H1 (cell line): ENCODE data around the gene GEMIN7. TPM values are rescaled to one million over a fixed set of nuclear protein-coding genes. Genes with fewer than 3 reads are reported as not detected.

Experiments used
- CTCF ChIA-PET: fragments of 300-600 bp; sonication (Branson Sonifier 250); formaldehyde crosslinking; loops from one replicate; lab custom pipeline; 2021; ENCODE audit not compliant: partially characterized antibody; lab: Charles Lee
- POLR2A ChIA-PET: fragments of 300-600 bp; sonication (Branson Sonifier 250); formaldehyde crosslinking; loops from one replicate; lab custom pipeline; 2021; ENCODE audit warnings: inconsistent platforms; ENCODE audit not compliant: partially characterized antibody; lab: Charles Lee
- DNase-seq, 2 experiments: peaks; one replicate each; pipeline versions ENCODE4 v3.0.0 to v3.0.0-alpha.2; 2010 to 2022; ENCODE audit warnings: low spot score in 2 of 2, low read depth in 1 of 2, mixed read lengths in 1 of 2
- FAIRE-seq: peaks from 2 replicates; lab custom pipeline; 2011; peaks lifted over from hg19 to GRCh38; lab: Jason Lieb, UNC
- H2AFZ ChIP-seq: 2 replicates; pipeline ENCODE4 v1.8.1; 2012; ENCODE audit warnings: low read length, inconsistent platforms
- H2AK5ac ChIP-seq: 2 replicates; pipeline ENCODE4 v1.6.1; 2013; ENCODE audit warnings: low read depth, low read length
- H2BK120ac ChIP-seq: replicated peaks from 2 replicates; pipeline ENCODE3; 2013; ENCODE audit warnings: low read depth, low read length, inconsistent platforms
- H2BK12ac ChIP-seq: 2 replicates; pipeline ENCODE4 v1.6.1; 2013; ENCODE audit warnings: low read depth, low read length
- H2BK15ac ChIP-seq: 2 replicates; pipeline ENCODE4 v1.6.1; 2013; ENCODE audit warnings: low read length
- H2BK20ac ChIP-seq: 2 replicates; pipeline ENCODE4 v1.6.1; 2013; ENCODE audit warnings: low read length
- H2BK5ac ChIP-seq: 2 replicates; pipeline ENCODE4 v1.6.1; 2013; ENCODE audit warnings: low read depth, low read length
- H3K14ac ChIP-seq: 2 replicates; pipeline ENCODE4 v1.6.1; 2013; ENCODE audit warnings: inconsistent platforms; ENCODE audit not compliant: insufficient read length
- H3K18ac ChIP-seq: 2 replicates; pipeline ENCODE4 v1.6.1; 2013; ENCODE audit warnings: low read length; ENCODE audit errors: extremely low read depth
- H3K23ac ChIP-seq: 2 replicates; pipeline ENCODE4 v1.6.1; 2013; ENCODE audit warnings: inconsistent platforms; ENCODE audit not compliant: insufficient read length
- H3K23me2 ChIP-seq: 2 replicates; pipeline ENCODE4 v1.6.1; 2013; ENCODE audit warnings: low read depth, low read length
- H3K27ac ChIP-seq: 2 replicates; pipeline ENCODE4 v1.6.1; 2011; ENCODE audit warnings: low read depth, low read length, inconsistent platforms
- H3K27me3 ChIP-seq, 4 experiments: replicated peaks in 1 of 4; 1 replicate in 1 of 4; 2 replicates in 3 of 4; pipeline versions ENCODE4 v1.6.1 to v1.8.1; 2011 to 2013; ENCODE audit warnings: low read length in 3 of 4, mild to moderate bottlenecking in 3 of 4, inconsistent platforms in 2 of 4, mixed read lengths in 2 of 4, moderate library complexity in 1 of 4; ENCODE audit not compliant: control insufficient read depth in 3 of 4, insufficient read depth in 3 of 4; ENCODE audit errors: extremely low read depth in 1 of 4
- H3K36me3 ChIP-seq, 4 experiments: 2 replicates each; pipeline versions ENCODE4 v1.6.1 to v1.8.1; 2011 to 2013; ENCODE audit warnings: mild to moderate bottlenecking in 4 of 4, low read length in 3 of 4, moderate library complexity in 2 of 4, control low read depth in 1 of 4, inconsistent platforms in 1 of 4; ENCODE audit not compliant: insufficient read depth in 4 of 4, control insufficient read depth in 2 of 4
- H3K4ac ChIP-seq: replicated peaks from 2 replicates; pipeline ENCODE3; 2013; ENCODE audit warnings: low read length, low read depth, mixed read lengths, inconsistent platforms; ENCODE audit not compliant: insufficient read length
- H3K4me1 ChIP-seq, 4 experiments: replicated peaks in 1 of 4; 1 replicate in 1 of 4; 2 replicates in 3 of 4; pipeline versions ENCODE4 v1.6.1 to v1.8.1; 2011 to 2013; ENCODE audit warnings: low read length in 3 of 4, inconsistent platforms in 2 of 4, mixed read lengths in 1 of 4; ENCODE audit not compliant: insufficient read depth in 4 of 4, control insufficient read depth in 3 of 4
- H3K4me2 ChIP-seq, 2 experiments: 2 replicates each; pipeline versions ENCODE4 v1.6.1 to v1.8.1; 2011 to 2013; ENCODE audit warnings: low read depth in 2 of 2, low read length in 2 of 2, control low read depth in 1 of 2, inconsistent platforms in 1 of 2, mild to moderate bottlenecking in 1 of 2; ENCODE audit not compliant: insufficient read depth in 1 of 2
- H3K4me3 ChIP-seq, 4 experiments: fragments of 200-600, 300-600 bp in 1 of 4; sonication (generic), shearing (Covaris generic), sonication (Bioruptor Twin) in 1 of 4; 2 replicates each; pipeline versions ENCODE4 v1.5.1 to v1.8.1; 2011 to 2016; ENCODE audit warnings: low read length in 4 of 4, low read depth in 3 of 4, control low read depth in 2 of 4, inconsistent platforms in 2 of 4, mild to moderate bottlenecking in 2 of 4, mixed read lengths in 1 of 4, moderate library complexity in 1 of 4; ENCODE audit not compliant: insufficient read depth in 2 of 4; ENCODE audit errors: extremely low read depth in 1 of 4
- H3K56ac ChIP-seq: replicated peaks from 2 replicates; pipeline ENCODE3; 2013; ENCODE audit warnings: low read depth, mild to moderate bottlenecking, mixed read lengths, low read length, inconsistent platforms; ENCODE audit not compliant: insufficient read length
- H3K79me1 ChIP-seq: 2 replicates; pipeline ENCODE4 v1.6.1; 2013; ENCODE audit warnings: low read depth, low read length, control low read depth
- H3K79me2 ChIP-seq, 2 experiments: 2 replicates each; pipeline versions ENCODE4 v1.6.1 to v1.8.1; 2012 to 2013; ENCODE audit warnings: low read length in 2 of 2, mild to moderate bottlenecking in 2 of 2, inconsistent platforms in 1 of 2; ENCODE audit not compliant: insufficient read depth in 2 of 2, control insufficient read depth in 1 of 2
- H3K9ac ChIP-seq, 4 experiments: replicated peaks in 1 of 4; 1 replicate in 1 of 4; 2 replicates in 3 of 4; pipeline versions ENCODE4 v1.6.1 to v1.8.1; 2011 to 2013; ENCODE audit warnings: low read depth in 3 of 4, low read length in 3 of 4, control low read depth in 2 of 4, mild to moderate bottlenecking in 2 of 4, moderate library complexity in 2 of 4, inconsistent platforms in 1 of 4; ENCODE audit errors: extremely low read depth in 1 of 4
- H3K9me3 ChIP-seq, 2 experiments: 2 replicates each; pipeline versions ENCODE4 v1.6.1 to v1.8.1; 2012 to 2013; ENCODE audit warnings: mild to moderate bottlenecking in 2 of 2, moderate library complexity in 2 of 2, control low read depth in 1 of 2, inconsistent platforms in 1 of 2, low read depth in 1 of 2, low read length in 1 of 2, mixed read lengths in 1 of 2; ENCODE audit not compliant: insufficient read depth in 2 of 2
- H4K20me1 ChIP-seq, 2 experiments: replicated peaks in 1 of 2; 2 replicates each; pipeline versions ENCODE3 to v1.8.1; 2011 to 2013; ENCODE audit warnings: inconsistent platforms in 2 of 2, low read length in 2 of 2, mild to moderate bottlenecking in 1 of 2; ENCODE audit not compliant: insufficient read depth in 2 of 2, control insufficient read depth in 1 of 2
- H4K5ac ChIP-seq: 2 replicates; pipeline ENCODE4 v1.6.1; 2013; ENCODE audit warnings: low read length, low read depth, mixed read lengths, inconsistent platforms; ENCODE audit not compliant: insufficient read length
- H4K8ac ChIP-seq: 2 replicates; pipeline ENCODE4 v1.8.0; 2013; ENCODE audit warnings: mild to moderate bottlenecking, moderate library complexity, low read length, inconsistent platforms; ENCODE audit not compliant: insufficient read depth; ENCODE audit errors: extremely low read depth
- H4K91ac ChIP-seq: replicated peaks from 2 replicates; pipeline ENCODE3; 2013; ENCODE audit warnings: low read length, mixed read lengths, inconsistent platforms; ENCODE audit not compliant: insufficient read length
- CTCF ChIP-seq, 3 experiments: IDR thresholded peaks; 1 replicate in 2 of 3; 2 replicates in 1 of 3; pipeline versions ENCODE4 v1.5.1 to v1.6.1; 2011; ENCODE audit warnings: low read length in 3 of 3, mild to moderate bottlenecking in 3 of 3, inconsistent platforms in 2 of 3, low read depth in 1 of 3, moderate library complexity in 1 of 3; ENCODE audit not compliant: insufficient read depth in 1 of 3; ENCODE audit errors: control extremely low read depth in 1 of 3
- EP300 ChIP-seq, 2 experiments: IDR thresholded peaks; 1 replicate in 1 of 2; 2 replicates in 1 of 2; pipeline ENCODE4 v1.6.1; 2011 to 2012; ENCODE audit warnings: low read depth in 2 of 2, low read length in 2 of 2, mild to moderate bottlenecking in 2 of 2, borderline replicate concordance in 1 of 2, inconsistent platforms in 1 of 2, moderate library complexity in 1 of 2
- KDM4A ChIP-seq: IDR thresholded peaks from one replicate; pipeline ENCODE4 v1.7.1; 2012; ENCODE audit warnings: low read depth, mild to moderate bottlenecking, moderate library complexity, low read length, inconsistent platforms; ENCODE audit not compliant: severe bottlenecking
- MAX ChIP-seq: IDR thresholded peaks from 2 replicates; pipeline ENCODE4 v1.6.1; 2012; ENCODE audit warnings: inconsistent platforms
- RBBP5 ChIP-seq: IDR thresholded peaks from 2 replicates; pipeline ENCODE4 v1.7.1; 2012; ENCODE audit warnings: low read depth, mild to moderate bottlenecking, inconsistent platforms, low read length, moderate library complexity, borderline replicate concordance
- SAP30 ChIP-seq: fragments of 300-600 bp; sonication (generic); IDR thresholded peaks from 2 replicates; pipeline ENCODE4 v1.7.1; 2012; ENCODE audit warnings: low read length, moderate library complexity, mild to moderate bottlenecking, inconsistent platforms; ENCODE audit not compliant: insufficient read depth, insufficient replicate concordance
- WGBS, 2 experiments: shearing (Covaris generic) in 1 of 2; methylation state at CpG; one replicate each; pipeline versions ENCODE4 v1.1.6 to v1.1.7; 2013 to 2015; ENCODE audit warnings: low lambda C conversion rate in 2 of 2, mixed read lengths in 2 of 2, inconsistent platforms in 1 of 2, low coverage in 1 of 2, missing lambda C conversion rate in 1 of 2; ENCODE audit not compliant: insufficient replicate concordance in 2 of 2, insufficient coverage in 1 of 2, insufficient read length in 1 of 2; ENCODE audit errors: extremely low coverage in 1 of 2, missing lambda C conversion rate in 1 of 2; 5-methylcytosine and 5-hydroxymethylcytosine counted together
- polyA plus RNA-seq, 7 experiments: library from polyadenylated mRNA; depleted of rRNA in 3 of 7; stranded (reverse) in 5 of 7; unstranded in 2 of 7; fragments of >200 nt in 5 of 7; fragments of 200-250 nt in 2 of 7; gene quantifications; 1 replicate in 5 of 7; 2 replicates in 1 of 7; 4 replicates in 1 of 7; pipeline versions ENCODE4 v1.2.1 to v1.2.3, GENCODE V29; 2011 to 2013; ENCODE audit warnings: missing spikeins in 2 of 7, mixed read lengths in 2 of 7
- total RNA-seq: library from RNA; stranded (reverse); fragmentation: NEBNext Ultra II Directional; extraction: Animal tissue kit (Norgen Biotek cat#: 25700); gene quantifications from 2 replicates; pipeline ENCODE4 v1.2.1, GENCODE V29; 2021

Gene GEMIN7
- total and polyA plus RNA-seq, 2 of the 8 experiments (the other 6 are each of a cell fraction or from before 2014, with no cell fraction given), result 48.0 to 91.6 TPM

- Histone ChIP-seq H3K4me1 (peaks cover 6 to 25% (median 12%) of the 10 kb centered on the region in 4 experiments), H2BK20ac (no peak within 1 kb of the TSS), H2BK120ac (peak within 1 kb of the TSS; percentile 91), H3K27ac (peak within 1 kb of the TSS; percentile 98), H3K79me1 (peaks cover 31% of the 10 kb centered on the region), H3K4me2 (peak within 1 kb of the TSS; percentile 94 to 98), H3K4ac (peak within 1 kb of the TSS; percentile 36), H4K91ac (peak within 1 kb of the TSS; percentile 99), H3K14ac (no peak within 1 kb of the TSS), H4K20me1 (peaks cover 24 to 37% of the 10 kb centered on the region in 2 experiments), H3K9me3 (no peaks in the 10 kb centered on the region), H4K8ac (peak within 1 kb of the TSS; percentile 98), H2AK5ac (peak within 1 kb of the TSS; percentile 90; the same call in 1 of the 2 replicates), H3K36me3 (peaks cover 4 to 16% (median 5%) of the 10 kb centered on the region in 4 experiments; a peak in 5 of 8 replicates), H2AFZ (no peak within 1 kb of the TSS), H3K79me2 (peaks cover 31 to 54% of the 10 kb centered on the region in 2 experiments), H3K23me2 (peaks cover 16% of the 10 kb centered on the region), H3K9ac (peak within 1 kb of the TSS; percentile 89 to 100 (median 98)), H2BK12ac (peak within 1 kb of the TSS; percentile 100), H2BK5ac (peak within 1 kb of the TSS; percentile 100), H3K18ac (peak within 1 kb of the TSS; percentile 99), H3K23ac (no peak within 1 kb of the TSS), H3K56ac (peak within 1 kb of the TSS; percentile 98), H3K27me3 (no peaks in the 10 kb centered on the region), H4K5ac (peak within 1 kb of the TSS; percentile 96), H3K4me3 (peak within 1 kb of the TSS; percentile 73 to 97 (median 86)), H2BK15ac (0 out of 2 replicates have a peak within 1 kb of the TSS, but pooled peaks have one; percentile 95)
- DNase-seq, result peak; percentile 89 to 90
- ChIA-PET CTCF (interaction anchor here (0.9 to 5.3 kb wide), 11 partner anchors 9 to 58 kb away, joined by 3 to 39 read pairs (median 4); partner anchors contain the start of gene GEMIN7), POLR2A (interaction anchor here (0.6 to 6.1 kb wide), 38 partner anchors 9 to 247 kb away, joined by 3 to 230 read pairs (median 5); partner anchors contain the start of genes APOE, BLOC1S3, CLPTM1 and GEMIN7)
- WGBS, 2 experiments, result 2% methylated on average over 66 of the region's 103 CpGs; no CpG with 5 or more reads in 1 of the 2 experiments
- peak; percentile 88 for FAIRE-seq
- peak; percentile 59 for TF ChIP-seq MAX
- TF ChIP-seq EP300 (IDR thresholded peaks at IDR 0.05; ENCODE audit: borderline replicate concordance in 1 of 2, low read depth in 2 of 2, low read length in 2 of 2), result peak; percentile 3 to 94; a peak in 2 of 3 replicates
- peak; percentile 91 for TF ChIP-seq RBBP5
- peak; percentile 20 for TF ChIP-seq SAP30
- peak; percentile 68 for TF ChIP-seq KDM4A
- peak in 2 of 3 experiments; percentile 5 to 20; a peak in 2 of 4 replicates for TF ChIP-seq CTCF (IDR thresholded peaks at IDR 0.05; ENCODE audit: control extremely low read depth in 1 of 3, insufficient read depth in 1 of 3, low read depth in 1 of 3, low read length in 3 of 3)
Measured at GRCh38 chr19:45092747-45093678, 14.0 kb downstream of the GEMIN7 start, which contains the start of gene PPP1R37. PPP1R37 (plus strand) TSS chr19:45093179; CDS start chr19:45093326, 147 bp downstream.
